Liver (tissue), 9 donors: ENCODE data around the gene ATXN10. TPM values are rescaled to one million over a fixed set of nuclear protein-coding genes. Genes with fewer than 3 reads are reported as not detected.

Source experiments
- DNase-seq: peaks from one replicate; pipeline ENCODE4 v3.0.0-alpha.2; 2017; ENCODE audit warnings: low spot score
- H3K27ac ChIP-seq, 2 donors: one replicate each; pipeline ENCODE4 v1.7.0; 2013; ENCODE audit warnings: inconsistent platforms in 2 of 2, low read length in 2 of 2, control low read depth in 1 of 2, low read depth in 1 of 2, mild to moderate bottlenecking in 1 of 2
- H3K27me3 ChIP-seq, 4 donors: one replicate each; pipeline versions ENCODE4 v1.6.1 to v1.7.0; 2013; ENCODE audit warnings: low read length in 3 of 4, inconsistent platforms in 1 of 4, mild to moderate bottlenecking in 1 of 4, moderate library complexity in 1 of 4; ENCODE audit not compliant: control insufficient read depth in 4 of 4, insufficient read depth in 4 of 4
- H3K36me3 ChIP-seq, 4 donors: one replicate each; pipeline versions ENCODE4 v1.6.1 to v1.7.0; 2013; ENCODE audit warnings: low read length in 3 of 4, mild to moderate bottlenecking in 3 of 4, low read depth in 1 of 4, moderate library complexity in 1 of 4; ENCODE audit not compliant: control insufficient read depth in 4 of 4, insufficient read depth in 3 of 4
- H3K4me1 ChIP-seq, 4 donors: one replicate each; pipeline versions ENCODE4 v1.6.1 to v1.7.0; 2013; ENCODE audit warnings: low read length in 3 of 4, mild to moderate bottlenecking in 3 of 4, moderate library complexity in 1 of 4; ENCODE audit not compliant: control insufficient read depth in 4 of 4, insufficient read depth in 4 of 4
- H3K4me3 ChIP-seq, 3 donors: one replicate each; pipeline versions ENCODE4 v1.6.1 to v1.7.0; 2013; ENCODE audit warnings: low read length in 3 of 3, control low read depth in 1 of 3, low read depth in 1 of 3, mild to moderate bottlenecking in 1 of 3
- H3K9ac ChIP-seq, 2 donors: one replicate each; pipeline ENCODE4 v1.7.0; 2013; ENCODE audit warnings: low read length in 2 of 2, mild to moderate bottlenecking in 2 of 2, moderate library complexity in 2 of 2, control low read depth in 1 of 2, low read depth in 1 of 2
- H3K9me3 ChIP-seq, 4 donors: one replicate each; pipeline versions ENCODE4 v1.6.1 to v1.7.0; 2013; ENCODE audit warnings: low read length in 3 of 4; ENCODE audit not compliant: control insufficient read depth in 4 of 4
- ATF3 ChIP-seq: IDR thresholded peaks from 2 replicates; pipeline ENCODE4 v1.6.1; 2016; ENCODE audit warnings: antibody characterized with exemption
- CTCF ChIP-seq: fragments of 150-350 bp; IDR thresholded peaks from 2 replicates; pipeline ENCODE4 v1.5.1; 2017; ENCODE audit warnings: improper control_type of control experiment, low read depth, low read length; ENCODE audit not compliant: missing input control
- EGR1 ChIP-seq, 2 donors: IDR thresholded peaks; 2 replicates each; pipeline ENCODE4 v1.6.1; 2016 to 2018; ENCODE audit warnings: antibody characterized with exemption in 2 of 2, low read depth in 2 of 2
- FOXA1 ChIP-seq: IDR thresholded peaks from 2 replicates; pipeline ENCODE4 v1.6.1; 2016; ENCODE audit warnings: antibody characterized with exemption
- FOXA2 ChIP-seq: IDR thresholded peaks from 2 replicates; pipeline ENCODE4 v1.6.1; 2016; ENCODE audit warnings: antibody characterized with exemption
- GABPA ChIP-seq, 2 donors: IDR thresholded peaks in 1 of 2; conservative IDR thresholded peaks in 1 of 2; 2 replicates each; pipeline ENCODE4 v1.6.1; 2016; ENCODE audit warnings: antibody characterized with exemption in 2 of 2, mild to moderate bottlenecking in 1 of 2, moderate library complexity in 1 of 2
- HNF4A ChIP-seq, 2 donors: conservative IDR thresholded peaks; 2 replicates each; pipeline ENCODE4 v1.6.1; 2016; ENCODE audit warnings: antibody characterized with exemption in 2 of 2, mild to moderate bottlenecking in 2 of 2
- HNF4G ChIP-seq: IDR thresholded peaks from 2 replicates; pipeline ENCODE4 v1.6.1; 2016; ENCODE audit warnings: antibody characterized with exemption
- JUND ChIP-seq, 2 donors: IDR thresholded peaks; 2 replicates each; pipeline ENCODE4 v1.6.1; 2016; ENCODE audit warnings: antibody characterized with exemption in 2 of 2
- MAX ChIP-seq: IDR thresholded peaks from 2 replicates; pipeline ENCODE4 v1.6.1; 2016; ENCODE audit warnings: antibody characterized with exemption
- NR2F2 ChIP-seq: IDR thresholded peaks from 2 replicates; pipeline ENCODE4 v1.6.1; 2016; ENCODE audit warnings: antibody characterized with exemption
- RAD21 ChIP-seq, 2 donors: IDR thresholded peaks; 2 replicates each; pipeline ENCODE4 v1.6.1; 2016; ENCODE audit warnings: antibody characterized with exemption in 2 of 2, mild to moderate bottlenecking in 2 of 2
- REST ChIP-seq: IDR thresholded peaks from 2 replicates; pipeline ENCODE4 v1.6.1; 2016; ENCODE audit warnings: antibody characterized with exemption, mild to moderate bottlenecking
- RXRA ChIP-seq, 2 donors: IDR thresholded peaks; 2 replicates each; pipeline ENCODE4 v1.6.1; 2017 to 2018; ENCODE audit warnings: antibody characterized with exemption in 2 of 2, mild to moderate bottlenecking in 1 of 2
- SP1 ChIP-seq: IDR thresholded peaks from 2 replicates; pipeline ENCODE4 v1.6.1; 2018; ENCODE audit warnings: antibody characterized with exemption, mild to moderate bottlenecking
- TAF1 ChIP-seq: conservative IDR thresholded peaks from 2 replicates; pipeline ENCODE4 v1.6.1; 2016; ENCODE audit warnings: antibody characterized with exemption, mild to moderate bottlenecking
- YY1 ChIP-seq: IDR thresholded peaks from 2 replicates; pipeline ENCODE4 v1.6.1; 2016; ENCODE audit warnings: antibody characterized with exemption, mild to moderate bottlenecking
- ZBTB33 ChIP-seq: IDR thresholded peaks from 2 replicates; pipeline ENCODE4 v1.6.1; 2016; ENCODE audit warnings: antibody characterized with exemption
- WGBS: extraction: QIAGEN DNeasy Blood & Tissue Kit; methylation state at CpG from one replicate; pipeline ENCODE4 v1.1.7; 2013; 5-methylcytosine and 5-hydroxymethylcytosine counted together
- polyA plus RNA-seq, 2 donors: library from polyadenylated mRNA; stranded (reverse) in 1 of 2; unstranded in 1 of 2; fragments of 200-250 nt in 1 of 2; fragments of >200 nt in 1 of 2; fragmentation: Nextera tagmentation in 1 of 2; extraction: Ambion mirVana in 1 of 2; gene quantifications; one replicate each; pipeline versions ENCODE4 v1.2.1 to v1.2.3, GENCODE V29; 2013 to 2015
- total RNA-seq, 2 donors: library from RNA; depleted of rRNA; stranded (reverse); fragments of >200 nt; gene quantifications; one replicate each; pipeline ENCODE4 v1.2.3, GENCODE V29; 2014
- donor health status: healthy.
- donor health status: healthy.
- donor health status: healthy.
- donor health status: healthy.
- donor health status: healthy.

Gene ATXN10
- total and polyA plus RNA-seq, 4 donors = 34.9 to 100 (median 69.7) TPM

- no peak overlapping the region for H3K27ac ChIP-seq
- H3K36me3 ChIP-seq = no peaks in the 10 kb centered on the region
- no peaks in the 10 kb centered on the region for H3K4me1 ChIP-seq
- no peak for TF ChIP-seq FOXA1
- TF ChIP-seq SP1 = no peak
- TF ChIP-seq FOXA2 = no peak
- TF ChIP-seq ATF3 = no peak
- TF ChIP-seq ZBTB33 = no peak
- no peak for TF ChIP-seq EGR1 (IDR thresholded peaks at IDR 0.05; ENCODE audit: low read depth in 2 of 2)
- TF ChIP-seq RAD21 (IDR thresholded peaks at IDR 0.05) = no peak
- TF ChIP-seq NR2F2 = no peak
- TF ChIP-seq MAX = no peak
- TF ChIP-seq GABPA (IDR thresholded peaks at IDR 0.05 in 1 of 2, conservative IDR thresholded peaks at IDR 0.05 in 1 of 2) = no peak
- TF ChIP-seq JUND (IDR thresholded peaks at IDR 0.05) = no peak
- WGBS = 77% methylated on average over 3 of the region's 3 CpGs
- H3K27me3 ChIP-seq = peaks cover 0 to 2% (median 0%) of the 10 kb centered on the region in 4 donors
- no peak for DNase-seq
- H3K9me3 ChIP-seq = no peaks in the 10 kb centered on the region
- H3K9ac ChIP-seq = no peak overlapping the region
- no peak overlapping the region for H3K4me3 ChIP-seq
Measured at GRCh38 chr22:45638197-45638596, 33.4 kb upstream of the ATXN10 start.

- peaks cover 0 to 2% (median 0%) of the 10 kb centered on the region in 4 donors for H3K27me3 ChIP-seq
- no peak overlapping the region for H3K9ac ChIP-seq
- no peaks in the 10 kb centered on the region for H3K9me3 ChIP-seq
- TF ChIP-seq EGR1 (IDR thresholded peaks at IDR 0.05; ENCODE audit: low read depth in 2 of 2) = no peak
- no peak for TF ChIP-seq NR2F2
- TF ChIP-seq GABPA (IDR thresholded peaks at IDR 0.05 in 1 of 2, conservative IDR thresholded peaks at IDR 0.05 in 1 of 2) = no peak
- TF ChIP-seq JUND (IDR thresholded peaks at IDR 0.05) = no peak
- TF ChIP-seq RXRA (IDR thresholded peaks at IDR 0.05) = no peak
- TF ChIP-seq HNF4G = no peak
- TF ChIP-seq CTCF = no peak
- no peak for TF ChIP-seq YY1
- no peak for TF ChIP-seq RAD21 (IDR thresholded peaks at IDR 0.05)
- TF ChIP-seq ATF3 = no peak
- TF ChIP-seq TAF1 = no peak
- no peak for TF ChIP-seq FOXA2
- no peak for TF ChIP-seq FOXA1
- no peak for TF ChIP-seq HNF4A (conservative IDR thresholded peaks at IDR 0.05)
- no peak for TF ChIP-seq ZBTB33
- no peak for TF ChIP-seq SP1
- TF ChIP-seq MAX = no peak
- no peak for TF ChIP-seq REST
- H3K36me3 ChIP-seq = no peaks in the 10 kb centered on the region
- H3K4me1 ChIP-seq = no peaks in the 10 kb centered on the region
- DNase-seq = no peak
- H3K27ac ChIP-seq = no peak overlapping the region
- 57% methylated on average over 21 of the region's 21 CpGs for WGBS
- no peak overlapping the region for H3K4me3 ChIP-seq
Measured at GRCh38 chr22:45638834-45639746, 32.5 kb upstream of the ATXN10 start.
